ENCODE results near the gene FEZ2. TPM values are rescaled to one million over a fixed set of nuclear protein-coding genes. Genes with fewer than 3 reads are reported as not detected.
A peak's percentile ranks its signal among the peaks of the same experiment; 100 is the strongest.

FEZ2 gene
- total and polyA plus RNA-seq, 2 donors (not counting 3 experiments of a cell fraction or from before 2014, with no cell fraction given), result 41.2 to 72.4 TPM

DNA sequence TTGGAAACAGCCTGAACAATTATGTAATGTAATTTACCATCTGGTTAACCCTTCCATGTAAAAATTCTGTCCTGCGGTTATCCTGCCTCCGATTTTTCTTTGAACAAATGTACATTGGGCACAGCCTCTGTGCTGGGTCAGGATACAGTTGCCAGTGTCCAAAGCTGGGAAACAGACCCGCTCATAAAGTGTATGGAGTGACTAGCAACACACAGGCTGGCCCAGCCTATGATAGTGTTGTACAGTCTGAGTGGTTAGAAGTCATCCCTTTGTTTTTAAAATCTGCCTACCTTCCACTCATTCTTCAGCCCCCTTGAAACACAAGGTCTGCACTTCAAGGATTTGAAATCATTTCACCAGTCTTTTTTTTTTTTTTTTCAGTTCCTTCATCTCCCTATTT is 50.1 kb downstream of the FEZ2 start:
- TF ChIP-seq POLR2AphosphoS5 (IDR thresholded peaks at IDR 0.05; ENCODE audit: insufficient read depth, low read depth, low read length) (peak; percentile 18), JUN (IDR thresholded peaks at IDR 0.05; ENCODE audit: borderline replicate concordance, insufficient read depth, insufficient read length, low read depth) (no peak), POLR2A (IDR thresholded peaks at IDR 0.05; ENCODE audit: low read depth, low read length) (peak; percentile 67)
- H3K9me1 ChIP-seq (replicated peaks; ENCODE audit: control insufficient read depth, extremely low read depth, insufficient read depth, low read length), result no peaks in the 10 kb centered on the region
- H3K79me2 ChIP-seq (ENCODE audit: control insufficient read depth, insufficient read depth, low read length), result peaks cover 9% of the 10 kb centered on the region
- no peaks in the 10 kb centered on the region for H3K27me3 ChIP-seq (ENCODE audit: control insufficient read depth in 2 of 2, insufficient read depth in 2 of 2, low read length in 2 of 2)
- intact Hi-C loops (cut with micrococcal nuclease), result loop anchor here (2.0 to 5.0 kb wide), 2 partner anchors 21 to 196 kb away; no protein-coding TSS in a partner anchor
- dilution Hi-C loops (cut with MboI; ENCODE audit: extremely low pct_ligation_motif_present, low sequenced_read_pairs), result no loop called here
- H3K4me1 ChIP-seq (ENCODE audit: control insufficient read depth, extremely low read depth, insufficient read depth, low read length), result peaks cover 66% of the 10 kb centered on the region
- no peak overlapping the region for H2AFZ ChIP-seq (ENCODE audit: low read depth, low read length)
- no peaks in the 10 kb centered on the region for H4K20me1 ChIP-seq (replicated peaks; ENCODE audit: control insufficient read depth, extremely low read depth, insufficient read depth, low read length)
- no peak overlapping the region for H3K4me3 ChIP-seq (replicated peaks in 1 of 3; ENCODE audit: insufficient read depth in 1 of 3, low read depth in 1 of 3, low read length in 3 of 3)
- no peak for DNase-seq (ENCODE audit: low read depth, low spot score)
- CTCF ChIA-PET, result no interaction called here
- no TSS peak for BruUV-seq (replicated peaks)
- H3K9me3 ChIP-seq (replicated peaks; ENCODE audit: control insufficient read depth, insufficient read depth, low read length), result no peaks in the 10 kb centered on the region
- no peak overlapping the region for H3K9ac ChIP-seq (replicated peaks; ENCODE audit: extremely low read depth, insufficient read depth, low read length)
- H3K4me2 ChIP-seq (ENCODE audit: insufficient read depth, low read length), result peak overlapping the region; percentile 21
- H3K36me3 ChIP-seq (ENCODE audit: control insufficient read depth in 2 of 2, extremely low read depth in 1 of 2, insufficient read depth in 2 of 2, low read length in 2 of 2), result peaks cover 24 to 62% of the 10 kb centered on the region in 2 experiments
- POLR2A ChIA-PET, result no interaction called here
- H3K27ac ChIP-seq (ENCODE audit: insufficient read depth, low read depth, low read length), result peak overlapping the region; percentile 39
- FAIRE-seq, result no peak

DNA sequence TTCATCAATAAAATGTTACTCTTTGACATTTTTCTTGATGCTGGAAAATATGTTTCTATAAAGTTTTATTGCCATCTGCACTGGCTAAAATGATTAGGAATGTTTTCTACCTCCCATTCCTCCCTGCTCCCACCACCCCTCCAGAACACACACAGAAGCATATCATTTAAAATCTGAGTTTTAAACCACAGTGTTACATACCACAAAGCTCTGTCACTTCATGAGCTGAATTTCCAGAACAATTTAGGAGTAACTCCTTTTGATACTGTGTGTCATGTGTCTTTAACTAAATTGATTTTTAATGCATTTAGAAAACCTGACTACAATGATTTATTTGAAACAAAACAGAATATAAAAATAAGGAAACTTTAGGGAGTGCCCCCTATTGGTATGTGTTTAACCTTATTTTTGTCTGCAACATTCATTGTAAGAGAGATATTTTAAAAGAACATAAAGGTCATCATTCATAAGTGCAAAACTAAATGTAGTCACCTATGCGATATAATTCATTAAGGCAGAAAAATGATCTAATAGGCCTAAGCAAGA is 52.0 kb downstream of the FEZ2 start:
- no peak overlapping the region for H3K27ac ChIP-seq (ENCODE audit: insufficient read depth, low read depth, low read length)
- DNase-seq (ENCODE audit: low read depth, low spot score) (no peak), FAIRE-seq (no peak)
- H3K4me2 ChIP-seq (ENCODE audit: insufficient read depth, low read length), result no peak overlapping the region
- no peak overlapping the region for H2AFZ ChIP-seq (ENCODE audit: low read depth, low read length)
- intact Hi-C loops (cut with micrococcal nuclease) (loop anchor here (2.0 to 5.0 kb wide), 2 partner anchors 119 to 194 kb away; no protein-coding TSS in a partner anchor), dilution Hi-C loops (cut with MboI; ENCODE audit: extremely low pct_ligation_motif_present, low sequenced_read_pairs) (no loop called here)
- no peaks in the 10 kb centered on the region for H3K27me3 ChIP-seq (ENCODE audit: control insufficient read depth in 2 of 2, insufficient read depth in 2 of 2, low read length in 2 of 2)
- TF ChIP-seq FOS (IDR thresholded peaks at IDR 0.05; ENCODE audit: borderline replicate concordance, insufficient read depth, low read length) (no peak), GATA2 (IDR thresholded peaks at IDR 0.05; ENCODE audit: insufficient read depth, insufficient read length, low read depth, low read length) (no peak), MYC (IDR thresholded peaks at IDR 0.05; ENCODE audit: low read depth, low read length) (no peak), POLR2A (IDR thresholded peaks at IDR 0.05; ENCODE audit: low read depth, low read length) (no peak), EZH2 (IDR thresholded peaks at IDR 0.05; ENCODE audit: borderline replicate concordance, low read depth, low read length, severe bottlenecking) (no peak), POLR2AphosphoS5 (IDR thresholded peaks at IDR 0.05; ENCODE audit: insufficient read depth, low read depth, low read length) (no peak), JUN (IDR thresholded peaks at IDR 0.05; ENCODE audit: borderline replicate concordance, insufficient read depth, insufficient read length, low read depth) (no peak)
- TF ChIP-seq, protein P1, sequence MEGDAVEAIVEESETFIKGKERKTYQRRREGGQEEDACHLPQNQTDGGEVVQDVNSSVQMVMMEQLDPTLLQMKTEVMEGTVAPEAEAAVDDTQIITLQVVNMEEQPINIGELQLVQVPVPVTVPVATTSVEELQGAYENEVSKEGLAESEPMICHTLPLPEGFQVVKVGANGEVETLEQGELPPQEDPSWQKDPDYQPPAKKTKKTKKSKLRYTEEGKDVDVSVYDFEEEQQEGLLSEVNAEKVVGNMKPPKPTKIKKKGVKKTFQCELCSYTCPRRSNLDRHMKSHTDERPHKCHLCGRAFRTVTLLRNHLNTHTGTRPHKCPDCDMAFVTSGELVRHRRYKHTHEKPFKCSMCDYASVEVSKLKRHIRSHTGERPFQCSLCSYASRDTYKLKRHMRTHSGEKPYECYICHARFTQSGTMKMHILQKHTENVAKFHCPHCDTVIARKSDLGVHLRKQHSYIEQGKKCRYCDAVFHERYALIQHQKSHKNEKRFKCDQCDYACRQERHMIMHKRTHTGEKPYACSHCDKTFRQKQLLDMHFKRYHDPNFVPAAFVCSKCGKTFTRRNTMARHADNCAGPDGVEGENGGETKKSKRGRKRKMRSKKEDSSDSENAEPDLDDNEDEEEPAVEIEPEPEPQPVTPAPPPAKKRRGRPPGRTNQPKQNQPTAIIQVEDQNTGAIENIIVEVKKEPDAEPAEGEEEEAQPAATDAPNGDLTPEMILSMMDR (IDR thresholded peaks at IDR 0.05; ENCODE audit: extremely low read depth in 1 of 2, insufficient read depth in 1 of 2, low read depth in 1 of 2, low read length in 2 of 2), result no peak
- TF ChIP-seq, protein P2, sequence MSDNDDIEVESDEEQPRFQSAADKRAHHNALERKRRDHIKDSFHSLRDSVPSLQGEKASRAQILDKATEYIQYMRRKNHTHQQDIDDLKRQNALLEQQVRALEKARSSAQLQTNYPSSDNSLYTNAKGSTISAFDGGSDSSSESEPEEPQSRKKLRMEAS (IDR thresholded peaks at IDR 0.05; ENCODE audit: insufficient read depth, insufficient read length), result no peak
- H3K79me2 ChIP-seq (ENCODE audit: control insufficient read depth, insufficient read depth, low read length), result peaks cover 10% of the 10 kb centered on the region
- H3K4me1 ChIP-seq (ENCODE audit: control insufficient read depth, extremely low read depth, insufficient read depth, low read length), result peaks cover 86% of the 10 kb centered on the region
- peaks cover 15 to 61% of the 10 kb centered on the region in 2 experiments for H3K36me3 ChIP-seq (ENCODE audit: control insufficient read depth in 2 of 2, extremely low read depth in 1 of 2, insufficient read depth in 2 of 2, low read length in 2 of 2)
- H3K9me3 ChIP-seq (replicated peaks; ENCODE audit: control insufficient read depth, insufficient read depth, low read length), result no peaks in the 10 kb centered on the region
- no peaks in the 10 kb centered on the region for H4K20me1 ChIP-seq (replicated peaks; ENCODE audit: control insufficient read depth, extremely low read depth, insufficient read depth, low read length)
- ChIA-PET CTCF (interaction anchor here (0.9 to 3.4 kb wide), 6 partner anchors 11 to 193 kb away, joined by 3 to 12 read pairs (median 3); no protein-coding TSS in a partner anchor), POLR2A (no interaction called here)
- H3K9me1 ChIP-seq (replicated peaks; ENCODE audit: control insufficient read depth, extremely low read depth, insufficient read depth, low read length), result no peaks in the 10 kb centered on the region
- BruUV-seq (replicated peaks), result no TSS peak
- H3K9ac ChIP-seq (replicated peaks; ENCODE audit: extremely low read depth, insufficient read depth, low read length), result no peak overlapping the region
- H3K4me3 ChIP-seq (replicated peaks in 1 of 3; ENCODE audit: insufficient read depth in 1 of 3, low read depth in 1 of 3, low read length in 3 of 3), result no peak overlapping the region
